Measurements from ENCODE around the gene CBX2.

The CBX2 gene

GRCh38 chr17:79783891-79784290, 5.9 kb downstream of the CBX2 start:
- Mint-ChIP-seq H3K4me1 (peaks cover 7% of the 10 kb centered on the region), H3K9me3 (no peaks in the 10 kb centered on the region), H3K27ac (no peak overlapping the region), H3K27me3 (peaks cover 57% of the 10 kb centered on the region), H3K4me3 (no peak overlapping the region), H3K36me3 (no peaks in the 10 kb centered on the region)
- ATAC-seq (ENCODE audit: low read depth), result no peak
- DNase-seq (ENCODE audit: low spot score in 2 of 2), result no peak

- Mint-ChIP-seq H3K27me3 (peaks cover 55% of the 10 kb centered on the region), H3K4me1 (peaks cover 6% of the 10 kb centered on the region), H3K9me3 (no peaks in the 10 kb centered on the region), H3K4me3 (no peak overlapping the region), H3K27ac (no peak overlapping the region), H3K36me3 (no peaks in the 10 kb centered on the region)
- no peak for ATAC-seq (ENCODE audit: low read depth)
- no peak for DNase-seq (ENCODE audit: low spot score in 2 of 2)
Observed at GRCh38 chr17:79784353-79785016, 6.5 kb downstream of the CBX2 start.

- peaks cover 50% of the 10 kb centered on the region for H3K27me3 Mint-ChIP-seq
- H3K27ac Mint-ChIP-seq, result no peak overlapping the region
- peaks cover 6% of the 10 kb centered on the region for H3K4me1 Mint-ChIP-seq
- no peaks in the 10 kb centered on the region for H3K9me3 Mint-ChIP-seq
- ATAC-seq (ENCODE audit: low read depth), result no peak
- H3K36me3 Mint-ChIP-seq, result no peaks in the 10 kb centered on the region
- H3K4me3 Mint-ChIP-seq, result no peak overlapping the region
- no peak for DNase-seq (ENCODE audit: low spot score in 2 of 2)
Observed at GRCh38 chr17:79785017-79785899, 7.3 kb downstream of the CBX2 start.

GRCh38 chr17:79785900-79786810, 8.2 kb downstream of the CBX2 start:
- no peak for ATAC-seq (ENCODE audit: low read depth)
- no peaks in the 10 kb centered on the region for H3K9me3 Mint-ChIP-seq
- H3K27ac Mint-ChIP-seq, result no peak overlapping the region
- no peak overlapping the region for H3K4me3 Mint-ChIP-seq
- peaks cover 6% of the 10 kb centered on the region for H3K4me1 Mint-ChIP-seq
- no peak for DNase-seq (ENCODE audit: low spot score in 2 of 2)
- H3K27me3 Mint-ChIP-seq, result peaks cover 46% of the 10 kb centered on the region
- H3K36me3 Mint-ChIP-seq, result no peaks in the 10 kb centered on the region

GRCh38 chr17:79786930-79787643, 9.1 kb downstream of the CBX2 start:
- H3K27me3 Mint-ChIP-seq, result peaks cover 42% of the 10 kb centered on the region
- H3K4me1 Mint-ChIP-seq, result peaks cover 4% of the 10 kb centered on the region
- no peak overlapping the region for H3K27ac Mint-ChIP-seq
- ATAC-seq (ENCODE audit: low read depth) (no peak), DNase-seq (ENCODE audit: low spot score in 2 of 2) (no peak)
- H3K9me3 Mint-ChIP-seq, result no peaks in the 10 kb centered on the region
- H3K4me3 Mint-ChIP-seq, result no peak overlapping the region
- H3K36me3 Mint-ChIP-seq, result no peaks in the 10 kb centered on the region

- Mint-ChIP-seq H3K9me3 (no peaks in the 10 kb centered on the region), H3K4me3 (no peak overlapping the region), H3K4me1 (no peaks in the 10 kb centered on the region), H3K36me3 (no peaks in the 10 kb centered on the region), H3K27ac (no peak overlapping the region), H3K27me3 (peaks cover 32% of the 10 kb centered on the region)
- ATAC-seq (ENCODE audit: low read depth) (no peak), DNase-seq (ENCODE audit: low spot score in 2 of 2) (no peak)
Observed at GRCh38 chr17:79788455-79788854, 10.5 kb downstream of the CBX2 start.

- H3K4me3 Mint-ChIP-seq, result peak overlapping the region; percentile 34
- H3K9me3 Mint-ChIP-seq, result no peaks in the 10 kb centered on the region
- H3K27ac Mint-ChIP-seq, result no peak overlapping the region
- H3K36me3 Mint-ChIP-seq, result peaks cover 3% of the 10 kb centered on the region
- H3K4me1 Mint-ChIP-seq, result peaks cover 2% of the 10 kb centered on the region
- H3K27me3 Mint-ChIP-seq, result peaks cover 30% of the 10 kb centered on the region
- no peak for DNase-seq (ENCODE audit: low spot score in 2 of 2)
- no peak for ATAC-seq (ENCODE audit: low read depth)
Observed at GRCh38 chr17:79788989-79789942, 11.3 kb downstream of the CBX2 start.

- ATAC-seq (ENCODE audit: low read depth), result peak; percentile 47
- Mint-ChIP-seq H3K4me1 (peaks cover 2% of the 10 kb centered on the region), H3K36me3 (peaks cover 3% of the 10 kb centered on the region), H3K27me3 (peaks cover 26% of the 10 kb centered on the region), H3K9me3 (no peaks in the 10 kb centered on the region), H3K27ac (no peak overlapping the region), H3K4me3 (no peak overlapping the region)
- DNase-seq (ENCODE audit: low spot score in 2 of 2), result no peak
Observed at GRCh38 chr17:79789943-79790804, 12.2 kb downstream of the CBX2 start.

GRCh38 chr17:79790805-79791734, 13.1 kb downstream of the CBX2 start:
- Mint-ChIP-seq H3K9me3 (no peaks in the 10 kb centered on the region), H3K27me3 (peaks cover 24% of the 10 kb centered on the region), H3K36me3 (peaks cover 4% of the 10 kb centered on the region), H3K27ac (no peak overlapping the region), H3K4me1 (peaks cover 4% of the 10 kb centered on the region), H3K4me3 (no peak overlapping the region)
- DNase-seq (ENCODE audit: low spot score in 2 of 2) (no peak), ATAC-seq (ENCODE audit: low read depth) (no peak)

- ATAC-seq (ENCODE audit: low read depth) (no peak), DNase-seq (ENCODE audit: low spot score in 2 of 2) (no peak)
- no peak overlapping the region for H3K4me3 Mint-ChIP-seq
- peaks cover 19% of the 10 kb centered on the region for H3K27me3 Mint-ChIP-seq
- H3K4me1 Mint-ChIP-seq, result peaks cover 8% of the 10 kb centered on the region
- peak overlapping the region; percentile 31 for H3K27ac Mint-ChIP-seq
- H3K9me3 Mint-ChIP-seq, result no peaks in the 10 kb centered on the region
- H3K36me3 Mint-ChIP-seq, result peaks cover 4% of the 10 kb centered on the region
Observed at GRCh38 chr17:79791735-79792161, 13.8 kb downstream of the CBX2 start.

GRCh38 chr17:79792341-79792871, 14.5 kb downstream of the CBX2 start:
- no peak overlapping the region for H3K4me3 Mint-ChIP-seq
- H3K36me3 Mint-ChIP-seq, result peaks cover 4% of the 10 kb centered on the region
- H3K4me1 Mint-ChIP-seq, result peaks cover 8% of the 10 kb centered on the region
- H3K27ac Mint-ChIP-seq, result no peak overlapping the region
- no peak for DNase-seq (ENCODE audit: low spot score in 2 of 2)
- ATAC-seq (ENCODE audit: low read depth), result no peak
- no peaks in the 10 kb centered on the region for H3K9me3 Mint-ChIP-seq
- H3K27me3 Mint-ChIP-seq, result peaks cover 15% of the 10 kb centered on the region

All from memory B cell (primary cell).